ENCODE results near the gene SRGAP3.

The SRGAP3 gene

GRCh38 chr3:9151240-9151639 lies 98.2 kb downstream of the SRGAP3 start:
- DNase-seq (ENCODE audit: insufficient read length, low spot score), result no peak
- FAIRE-seq, result no peak

- FAIRE-seq (no peak), DNase-seq (ENCODE audit: insufficient read length, low spot score) (no peak)
These were observed 99.9 kb downstream of the SRGAP3 start for GRCh38 chr3:9149566-9149965.

GRCh38 chr3:9147896-9148266 lies 101.6 kb downstream of the SRGAP3 start:
- no peak for FAIRE-seq
- no peak for DNase-seq (ENCODE audit: insufficient read length, low spot score)

GRCh38 chr3:9147215-9147895 lies 102.1 kb downstream of the SRGAP3 start:
- DNase-seq (ENCODE audit: insufficient read length, low spot score), result no peak
- FAIRE-seq, result peak; percentile 86

GRCh38 chr3:9146367-9147071 lies 102.9 kb downstream of the SRGAP3 start:
- FAIRE-seq (peak; percentile 51), DNase-seq (ENCODE audit: insufficient read length, low spot score) (no peak)

GRCh38 chr3:9143184-9143583 lies 106.3 kb downstream of the SRGAP3 start:
- FAIRE-seq, result no peak
- no peak for DNase-seq (ENCODE audit: insufficient read length, low spot score)

- DNase-seq (ENCODE audit: insufficient read length, low spot score) (no peak), FAIRE-seq (no peak)
These were observed 107.1 kb downstream of the SRGAP3 start for GRCh38 chr3:9142362-9142761.

GRCh38 chr3:9141928-9142289 lies 107.5 kb downstream of the SRGAP3 start:
- DNase-seq (ENCODE audit: insufficient read length, low spot score) (no peak), FAIRE-seq (no peak)

- FAIRE-seq, result no peak
These were observed 110.1 kb downstream of the SRGAP3 start for GRCh38 chr3:9139366-9139765.

GRCh38 chr3:9137676-9138075 lies 111.8 kb downstream of the SRGAP3 start:
- DNase-seq (ENCODE audit: insufficient read length, low spot score), result no peak

More at GRCh38 chr3:9139366-9139765, 110.1 kb downstream of the SRGAP3 start:
- no peak for DNase-seq (ENCODE audit: insufficient read length, low spot score)

GRCh38 chr3:9136746-9137465 lies 112.5 kb downstream of the SRGAP3 start:
- DNase-seq (ENCODE audit: insufficient read length, low spot score), result no peak
- FAIRE-seq, result no peak

More at GRCh38 chr3:9137676-9138075, 111.8 kb downstream of the SRGAP3 start:
- FAIRE-seq, result no peak

GRCh38 chr3:9135930-9136525 lies 113.4 kb downstream of the SRGAP3 start:
- FAIRE-seq, result no peak
- DNase-seq (ENCODE audit: insufficient read length, low spot score), result no peak

GRCh38 chr3:9135526-9135925 lies 113.9 kb downstream of the SRGAP3 start:
- DNase-seq (ENCODE audit: insufficient read length, low spot score) (no peak), FAIRE-seq (no peak)

GRCh38 chr3:9133656-9134055 lies 115.8 kb downstream of the SRGAP3 start:
- DNase-seq (ENCODE audit: insufficient read length, low spot score) (no peak), FAIRE-seq (no peak)

- FAIRE-seq, result no peak
These were observed 118.8 kb downstream of the SRGAP3 start for GRCh38 chr3:9130345-9131305.

GRCh38 chr3:9129365-9129764 lies 120.1 kb downstream of the SRGAP3 start:
- FAIRE-seq (no peak), DNase-seq (ENCODE audit: insufficient read length, low spot score) (no peak)

More at GRCh38 chr3:9130345-9131305, 118.8 kb downstream of the SRGAP3 start:
- DNase-seq (ENCODE audit: insufficient read length, low spot score), result no peak

GRCh38 chr3:9125278-9125951 lies 124.0 kb downstream of the SRGAP3 start:
- FAIRE-seq (no peak), DNase-seq (ENCODE audit: insufficient read length, low spot score) (no peak)

GRCh38 chr3:9124730-9125129 lies 124.7 kb downstream of the SRGAP3 start:
- DNase-seq (ENCODE audit: insufficient read length, low spot score), result no peak
- no peak for FAIRE-seq

GRCh38 chr3:9123840-9124239 lies 125.6 kb downstream of the SRGAP3 start:
- no peak for DNase-seq (ENCODE audit: insufficient read length, low spot score)
- no peak for FAIRE-seq
